ENCODE data around the gene SS18.

Gene SS18

GRCh38 chr18:26059357-26059756 lies 31.1 kb downstream of the SS18 start:
- no peak for DNase-seq

GRCh38 chr18:26057344-26057773 lies 33.1 kb downstream of the SS18 start:
- no peak for DNase-seq

GRCh38 chr18:26056291-26056690 lies 34.1 kb downstream of the SS18 start:
- DNase-seq = no peak

GRCh38 chr18:26052505-26052904 lies 37.9 kb downstream of the SS18 start:
- no peak for DNase-seq

- no peak for DNase-seq
Measured at GRCh38 chr18:26051843-26052242, 38.6 kb downstream of the SS18 start.

- no peak for DNase-seq
Measured at GRCh38 chr18:26046419-26047077, 43.9 kb downstream of the SS18 start.

- no peak for DNase-seq
Measured at GRCh38 chr18:26044807-26045206, 45.6 kb downstream of the SS18 start.

GRCh38 chr18:26040051-26040656 lies 50.3 kb downstream of the SS18 start:
- DNase-seq = no peak

GRCh38 chr18:26039203-26039602 lies 51.2 kb downstream of the SS18 start:
- DNase-seq = no peak

GRCh38 chr18:26036635-26037034 lies 53.8 kb downstream of the SS18 start:
- DNase-seq = no peak

GRCh38 chr18:26034850-26035497 lies 55.4 kb downstream of the SS18 start:
- no peak for DNase-seq

GRCh38 chr18:26022585-26022984 lies 67.8 kb downstream of the SS18 start:
- no peak for DNase-seq

GRCh38 chr18:26021061-26021754 lies 69.2 kb downstream of the SS18 start:
- DNase-seq = no peak

GRCh38 chr18:26017929-26018328 lies 72.5 kb downstream of the SS18 start:
- DNase-seq = no peak

GRCh38 chr18:26014462-26014861 lies 76.0 kb downstream of the SS18 start:
- DNase-seq = no peak

- no peak for DNase-seq
Measured at GRCh38 chr18:26008619-26009018, 81.8 kb downstream of the SS18 start.

- DNase-seq = no peak
Measured at GRCh38 chr18:26008096-26008495, 82.3 kb downstream of the SS18 start.

GRCh38 chr18:26005950-26006349 lies 84.5 kb downstream of the SS18 start:
- DNase-seq = no peak

- no peak for DNase-seq
Measured at GRCh38 chr18:26004832-26005231, 85.6 kb downstream of the SS18 start.

- DNase-seq = no peak
Measured at GRCh38 chr18:26003817-26004216, 86.6 kb downstream of the SS18 start.

GRCh38 chr18:26003356-26003755 lies 87.1 kb downstream of the SS18 start:
- DNase-seq = no peak

GRCh38 chr18:26002375-26002910 lies 88.0 kb downstream of the SS18 start:
- DNase-seq = no peak

- no peak for DNase-seq
Measured at GRCh38 chr18:25998461-25998860, 92.0 kb downstream of the SS18 start.

- no peak for DNase-seq
Measured at GRCh38 chr18:25992566-25992965, 97.8 kb downstream of the SS18 start.
